Sigmoid colon (tissue), 3 donors: ENCODE measurements around the gene CLEC16A.

Source experiments
- CTCF ChIP-seq, 4 experiments: fragments of 450-650 bp in 3 of 4; fragments of 200-600 bp in 1 of 4; IDR thresholded peaks; one replicate each; pipeline ENCODE4 v1.5.1; 2016 to 2019; ENCODE audit warnings: antibody characterized with exemption in 4 of 4, mild to moderate bottlenecking in 3 of 4, moderate library complexity in 2 of 4
- POLR2A ChIP-seq, 2 donors: fragments of 450-650 bp; IDR thresholded peaks; one replicate each; pipeline ENCODE4 v1.6.1; 2016; ENCODE audit warnings: antibody characterized with exemption in 2 of 2, mild to moderate bottlenecking in 2 of 2, moderate library complexity in 2 of 2

- no peak for TF ChIP-seq CTCF (IDR thresholded peaks at IDR 0.05)
- TF ChIP-seq POLR2A (IDR thresholded peaks at IDR 0.05), result no peak
These were observed 140.6 kb downstream of the CLEC16A start for GRCh38 chr16:11084876-11085485.
